Caco-2 (cell line): Measurements from ENCODE around the gene GRIN2A. TPM values are rescaled to one million over a fixed set of nuclear protein-coding genes. Genes with fewer than 3 reads are reported as not detected.

Experiments used
- BruUV-seq: library from RNA; stranded (reverse); fragments of 400-500 nt; replicated peaks from 2 replicates; lab custom pipeline; 2021; lab: Mats Ljungman, UMichigan
- CTCF ChIA-PET: fragments of 300-600 bp; sonication (Branson Sonifier 250); formaldehyde crosslinking; loops from one replicate; lab custom pipeline; 2022; ENCODE audit warnings: antibody characterized with exemption; lab: Charles Lee
- POLR2A ChIA-PET: fragments of 300-600 bp; sonication (Branson Sonifier 250); formaldehyde crosslinking; loops from one replicate; lab custom pipeline; 2022; ENCODE audit warnings: antibody characterized with exemption; lab: Charles Lee
- DNase-seq, 2 experiments: peaks; one replicate each; pipeline versions ENCODE4 v3.0.0 to v3.0.0-alpha.2; 2020 to 2022
- H3K27me3 ChIP-seq: replicated peaks from 2 replicates; pipeline ENCODE4 v1.6.0; 2011; ENCODE audit warnings: low read length; ENCODE audit not compliant: control insufficient read depth, insufficient read depth
- H3K36me3 ChIP-seq: 2 replicates; pipeline ENCODE4 v1.5.1; 2011; ENCODE audit warnings: low read length; ENCODE audit not compliant: control insufficient read depth, insufficient read depth
- H3K4me1 ChIP-seq: fragments of 250-450 bp; sonication (Bioruptor Pico); 2 replicates; pipeline ENCODE4 v1.5.1; 2020; ENCODE audit warnings: mild to moderate bottlenecking
- H3K4me3 ChIP-seq: 2 replicates; pipeline ENCODE4 v1.5.1; 2011; ENCODE audit warnings: low read depth, mild to moderate bottlenecking, control low read depth, low read length
- H3K9me3 ChIP-seq: fragments of 250-450 bp; sonication (Bioruptor Pico); 2 replicates; pipeline ENCODE4 v1.5.1; 2020; ENCODE audit warnings: mild to moderate bottlenecking, moderate library complexity
- H3K27ac Mint-ChIP-seq: one replicate; pipeline ENCODE4 v1.8.0; 2022; ENCODE audit warnings: mixed read lengths; ENCODE audit not compliant: unreplicated experiment
- H3K27me3 Mint-ChIP-seq: one replicate; pipeline ENCODE4 v1.8.0; 2022; ENCODE audit warnings: mixed read lengths; ENCODE audit not compliant: insufficient read depth, unreplicated experiment
- H3K36me3 Mint-ChIP-seq: one replicate; pipeline ENCODE4 v1.8.0; 2022; ENCODE audit warnings: mild to moderate bottlenecking, mixed read lengths; ENCODE audit not compliant: insufficient read depth, unreplicated experiment
- H3K4me1 Mint-ChIP-seq: one replicate; pipeline ENCODE4 v1.8.0; 2022; ENCODE audit warnings: low read depth, mixed read lengths; ENCODE audit not compliant: unreplicated experiment
- H3K4me3 Mint-ChIP-seq: one replicate; pipeline ENCODE4 v1.8.0; 2022; ENCODE audit warnings: mild to moderate bottlenecking, moderate library complexity, mixed read lengths; ENCODE audit not compliant: unreplicated experiment
- H3K9me3 Mint-ChIP-seq: one replicate; pipeline ENCODE4 v1.8.0; 2022; ENCODE audit warnings: mixed read lengths; ENCODE audit not compliant: unreplicated experiment
- CTCF ChIP-seq, 2 experiments: fragments of 200-600 bp in 1 of 2; IDR thresholded peaks; 1 replicate in 1 of 2; 2 replicates in 1 of 2; pipeline versions ENCODE4 v1.5.1 to v1.8.0; 2011 to 2022; ENCODE audit warnings: antibody characterized with exemption in 1 of 2, control low read depth in 1 of 2, inconsistent platforms in 1 of 2, low read depth in 1 of 2, low read length in 1 of 2, mild to moderate bottlenecking in 1 of 2, moderate library complexity in 1 of 2; ENCODE audit not compliant: insufficient read depth in 1 of 2, severe bottlenecking in 1 of 2, unreplicated experiment in 1 of 2
- intact Hi-C: fragments of 100-400 bp; cut with micrococcal nuclease; formaldehyde crosslinking; loops from one replicate; pipeline ENCODE4 v1.10.0; 2022; ENCODE audit not compliant: unreplicated experiment
- total RNA-seq: library from RNA; stranded (reverse); gene quantifications from 2 replicates; pipeline ENCODE4 v1.2.3, GENCODE V29; 2022

GRIN2A gene
- total RNA-seq, 1 experiment from 2014 or later: 0.54 TPM

GRCh38 chr16:9773289-9773688 lies 408.9 kb downstream of the GRIN2A start:
- Histone ChIP-seq H3K9me3 (no peaks in the 10 kb centered on the region), H3K36me3 (no peaks in the 10 kb centered on the region), H3K27me3 (no peaks in the 10 kb centered on the region), H3K4me1 (no peaks in the 10 kb centered on the region), H3K4me3 (no peak overlapping the region)
- no peak overlapping the region for H3K27ac Mint-ChIP-seq
- POLR2A ChIA-PET: no interaction called here
- BruUV-seq: no TSS peak
- CTCF ChIA-PET: no interaction called here
- no peak for DNase-seq
- TF ChIP-seq CTCF (IDR thresholded peaks at IDR 0.05; ENCODE audit: insufficient read depth in 1 of 2, low read depth in 1 of 2, low read length in 1 of 2, severe bottlenecking in 1 of 2, unreplicated experiment in 1 of 2): no peak
- H3K27me3 Mint-ChIP-seq: peaks cover 2% of the 10 kb centered on the region
- no peaks in the 10 kb centered on the region for H3K36me3 Mint-ChIP-seq
- H3K4me3 Mint-ChIP-seq: no peak overlapping the region
- intact Hi-C loops: no loop called here
- H3K4me1 Mint-ChIP-seq: no peaks in the 10 kb centered on the region
- H3K9me3 Mint-ChIP-seq: no peaks in the 10 kb centered on the region

GRCh38 chr16:9772526-9773225 lies 409.6 kb downstream of the GRIN2A start:
- H3K36me3 ChIP-seq: no peaks in the 10 kb centered on the region
- Mint-ChIP-seq H3K36me3 (no peaks in the 10 kb centered on the region), H3K27me3 (peaks cover 2% of the 10 kb centered on the region), H3K9me3 (no peaks in the 10 kb centered on the region), H3K4me1 (no peaks in the 10 kb centered on the region), H3K4me3 (no peak overlapping the region), H3K27ac (no peak overlapping the region)
- intact Hi-C loops: no loop called here
- no TSS peak for BruUV-seq
- TF ChIP-seq CTCF (IDR thresholded peaks at IDR 0.05; ENCODE audit: insufficient read depth in 1 of 2, low read depth in 1 of 2, low read length in 1 of 2, severe bottlenecking in 1 of 2, unreplicated experiment in 1 of 2): no peak
- H3K27me3 ChIP-seq: no peaks in the 10 kb centered on the region
- no peaks in the 10 kb centered on the region for H3K4me1 ChIP-seq
- H3K4me3 ChIP-seq: no peak overlapping the region
- no peak for DNase-seq
- ChIA-PET CTCF (no interaction called here), POLR2A (no interaction called here)
- H3K9me3 ChIP-seq: no peaks in the 10 kb centered on the region

GRCh38 chr16:9766891-9767290 lies 415.3 kb downstream of the GRIN2A start:
- Histone ChIP-seq H3K27me3 (no peaks in the 10 kb centered on the region), H3K9me3 (no peaks in the 10 kb centered on the region), H3K4me3 (no peak overlapping the region), H3K36me3 (no peaks in the 10 kb centered on the region), H3K4me1 (no peaks in the 10 kb centered on the region)
- H3K27me3 Mint-ChIP-seq: peaks cover 2% of the 10 kb centered on the region
- H3K4me3 Mint-ChIP-seq: no peak overlapping the region
- H3K36me3 Mint-ChIP-seq: no peaks in the 10 kb centered on the region
- BruUV-seq: no TSS peak
- no peaks in the 10 kb centered on the region for H3K4me1 Mint-ChIP-seq
- DNase-seq: no peak
- TF ChIP-seq CTCF (IDR thresholded peaks at IDR 0.05; ENCODE audit: insufficient read depth in 1 of 2, low read depth in 1 of 2, low read length in 1 of 2, severe bottlenecking in 1 of 2, unreplicated experiment in 1 of 2): no peak
- no peaks in the 10 kb centered on the region for H3K9me3 Mint-ChIP-seq
- ChIA-PET POLR2A (no interaction called here), CTCF (no interaction called here)
- H3K27ac Mint-ChIP-seq: no peak overlapping the region
- intact Hi-C loops: no loop called here
